GM12874 (cell line): ENCODE measurements around the gene TTC9.

ENCODE experiments used
- CTCF ChIP-seq: IDR thresholded peaks from 2 replicates; pipeline ENCODE4 v1.5.1; 2011; ENCODE audit warnings: low read depth, mild to moderate bottlenecking, control low read depth, low read length, moderate library complexity; ENCODE audit not compliant: insufficient read depth

TTC9 gene

GRCh38 chr14:70685474-70686197 is 43.9 kb downstream of the TTC9 start:
- TF ChIP-seq CTCF = no peak

- TF ChIP-seq CTCF = no peak
Observed at GRCh38 chr14:70692210-70692609, 50.5 kb downstream of the TTC9 start.

- TF ChIP-seq CTCF = no peak
Observed at GRCh38 chr14:70696026-70696425, 54.3 kb downstream of the TTC9 start.

- TF ChIP-seq CTCF = no peak
Observed at GRCh38 chr14:70697701-70698100, 56.0 kb downstream of the TTC9 start.

- no peak for TF ChIP-seq CTCF
Observed at GRCh38 chr14:70698288-70698687, 56.6 kb downstream of the TTC9 start.

- no peak for TF ChIP-seq CTCF
Observed at GRCh38 chr14:70699646-70700045, 57.9 kb downstream of the TTC9 start.

GRCh38 chr14:70700955-70701585 is 59.4 kb downstream of the TTC9 start:
- no peak for TF ChIP-seq CTCF
